Right lung (tissue), 10 donors: ENCODE results near the gene OR14K1. TPM values are rescaled to one million over a fixed set of nuclear protein-coding genes. Genes with fewer than 3 reads are reported as not detected.
"Not testable (repeated sequence)": the region's sequence is repeated elsewhere in the genome, so short reads cannot be mapped to it uniquely, and the experiment has no call there.

Source experiments
- DNase-seq, 2 donors: peaks; one replicate each; pipeline ENCODE4 v3.0.0-alpha.2; 2013
- long read RNA-seq, 8 donors: transcript quantifications; one replicate each; lab custom pipeline, GENCODE V29; 2026
- polyA plus RNA-seq, 5 donors: library from polyadenylated mRNA; unstranded; fragments of 120-200 nt; gene quantifications; one replicate each; pipeline versions ENCODE4 v1.2.1 to v1.2.3, GENCODE V29; 2013; ENCODE audit warnings: inconsistent platforms in 1 of 5, low replicate concordance in 1 of 5; ENCODE audit not compliant: insufficient read length in 5 of 5, insufficient read depth in 1 of 5

OR14K1 gene, protein sequence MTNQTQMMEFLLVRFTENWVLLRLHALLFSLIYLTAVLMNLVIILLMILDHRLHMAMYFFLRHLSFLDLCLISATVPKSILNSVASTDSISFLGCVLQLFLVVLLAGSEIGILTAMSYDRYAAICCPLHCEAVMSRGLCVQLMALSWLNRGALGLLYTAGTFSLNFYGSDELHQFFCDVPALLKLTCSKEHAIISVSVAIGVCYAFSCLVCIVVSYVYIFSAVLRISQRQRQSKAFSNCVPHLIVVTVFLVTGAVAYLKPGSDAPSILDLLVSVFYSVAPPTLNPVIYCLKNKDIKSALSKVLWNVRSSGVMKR
- polyA plus RNA-seq: not detected
- long read RNA-seq, donor 1: 0 reads
- long read RNA-seq, donor 2: 0 reads
- long read RNA-seq, donor 3: 0 reads
- long read RNA-seq, donor 4: 0 reads
- long read RNA-seq, donor 5: 0 reads
- long read RNA-seq, donor 6: 0 reads
- long read RNA-seq, donor 7: 0 reads
- long read RNA-seq, donor 8: 0 reads

DNA sequence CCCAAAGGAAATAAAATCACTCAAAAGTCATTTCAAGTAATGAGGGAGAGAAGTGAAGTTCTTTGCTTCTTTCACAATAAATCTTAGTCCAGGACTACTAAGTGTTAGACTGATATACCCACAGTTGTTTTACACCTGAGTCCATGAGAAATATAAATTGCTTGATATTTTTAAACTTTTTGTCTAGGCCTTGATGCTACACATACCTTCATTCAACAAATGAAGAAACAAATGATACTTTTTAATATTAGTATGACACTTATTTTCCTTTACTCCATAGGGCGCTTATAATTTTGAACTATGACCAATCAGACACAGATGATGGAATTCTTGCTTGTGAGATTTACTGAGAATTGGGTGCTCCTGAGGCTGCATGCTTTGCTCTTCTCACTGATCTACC lies at the start of gene OR14K1:
TSS of gene OR14K1 (plus strand) at position 301 of the 400 bp plus-strand sequence. CDS start at position 301, 0 bp downstream.
- no peak for DNase-seq

DNA sequence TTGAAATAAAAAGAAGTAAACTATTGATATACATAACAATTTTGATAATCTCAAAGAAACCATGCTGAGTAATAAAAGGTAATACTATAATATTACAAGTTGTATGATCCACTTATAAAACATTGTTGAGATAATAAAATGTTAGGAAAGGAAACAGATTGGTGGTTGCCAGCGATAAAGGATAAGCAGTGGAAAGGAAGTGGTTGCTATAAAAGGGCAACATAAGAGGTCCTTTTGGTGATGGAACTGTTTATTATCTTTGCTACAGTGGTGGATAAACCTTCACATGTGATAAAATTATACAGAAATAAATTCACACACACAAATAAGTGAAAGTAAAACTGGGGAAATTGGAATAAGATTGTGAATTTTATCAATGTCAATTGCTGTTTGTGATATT lies 37.1 kb upstream of the OR14K1 start:
- no peak for DNase-seq

DNA sequence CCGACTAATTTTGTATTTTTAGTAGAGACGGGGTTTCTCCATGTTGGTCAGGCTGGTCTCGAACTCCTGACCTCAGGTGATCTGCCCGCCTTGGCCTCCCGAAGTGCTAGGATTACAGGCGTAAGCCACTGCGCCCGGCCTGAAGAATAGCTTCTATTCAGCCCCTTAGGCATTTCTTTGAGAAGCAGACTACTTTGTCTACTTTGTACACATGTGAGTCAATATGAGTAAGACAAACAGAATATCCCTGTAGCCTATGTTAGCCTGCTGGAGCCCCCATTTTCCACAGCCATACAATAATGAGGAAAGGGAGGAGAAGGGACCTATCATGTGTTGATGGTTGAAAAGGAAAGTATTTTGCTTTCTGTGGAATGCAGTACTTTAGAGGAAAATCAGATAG lies 27.7 kb upstream of the OR14K1 start:
- DNase-seq: not testable (repeated sequence)

DNA sequence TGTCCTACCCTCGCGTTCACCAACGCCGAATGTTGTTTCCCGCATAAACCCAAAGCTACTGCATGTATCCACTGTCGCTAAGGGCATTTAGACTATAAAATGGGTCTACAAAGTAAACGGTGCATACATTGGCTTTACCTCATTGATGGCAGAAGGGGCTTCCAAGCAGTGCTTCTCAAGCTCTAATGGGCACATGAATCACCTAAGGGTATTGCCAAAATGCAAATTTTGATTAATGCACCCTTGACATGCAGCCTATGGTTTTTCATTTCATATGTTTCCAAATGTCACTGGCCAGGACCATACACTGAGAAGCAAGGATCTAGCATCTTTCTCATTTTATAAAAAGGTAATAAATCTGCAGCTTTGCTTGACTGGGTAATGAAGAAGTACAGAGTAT lies 24.7 kb upstream of the OR14K1 start:
- DNase-seq: no peak

DNA sequence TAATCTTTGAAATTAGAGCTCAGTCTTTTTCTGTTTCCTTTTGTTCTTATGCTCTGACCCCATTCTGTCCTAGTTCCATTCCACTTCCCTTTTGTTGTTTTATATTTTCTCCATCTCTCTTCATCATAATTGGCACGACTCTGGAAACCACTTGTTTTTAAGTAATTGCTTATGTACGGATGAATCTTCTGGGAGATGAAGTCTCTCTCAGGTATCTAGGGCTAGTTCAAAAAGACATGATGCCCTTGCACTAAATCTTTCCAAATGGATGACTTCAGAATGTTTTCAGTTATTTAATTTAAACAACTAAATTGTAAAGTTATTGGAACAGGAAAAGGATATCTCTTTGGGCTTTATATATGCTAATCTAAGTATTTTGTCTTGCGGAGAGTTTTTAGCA lies 21.9 kb upstream of the OR14K1 start, which contains the start of gene OR6F1:
TSS of gene OR6F1 (minus strand) at position 101 of the 400 bp plus-strand sequence. CDS start 3,891 bp downstream, outside the sequence.
- no peak for DNase-seq

DNA sequence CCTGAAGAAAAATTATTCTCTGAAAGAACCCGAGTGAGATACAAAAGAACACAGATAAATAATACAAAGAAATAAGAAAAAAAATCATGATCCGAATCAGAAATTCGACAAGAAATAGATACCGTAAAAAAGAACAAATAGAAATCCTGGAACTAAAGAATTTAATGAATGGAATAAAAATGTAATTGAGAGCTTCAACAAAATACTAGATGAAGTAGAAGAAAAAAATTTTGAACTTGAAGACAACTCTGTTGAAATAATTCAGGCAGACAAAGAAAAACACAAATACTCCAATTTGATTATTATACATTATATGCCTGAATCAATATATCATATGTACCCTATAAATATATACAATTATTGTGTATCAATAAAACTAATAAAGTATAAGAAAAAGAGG lies 17.2 kb upstream of the OR14K1 start:
- DNase-seq: no peak

DNA sequence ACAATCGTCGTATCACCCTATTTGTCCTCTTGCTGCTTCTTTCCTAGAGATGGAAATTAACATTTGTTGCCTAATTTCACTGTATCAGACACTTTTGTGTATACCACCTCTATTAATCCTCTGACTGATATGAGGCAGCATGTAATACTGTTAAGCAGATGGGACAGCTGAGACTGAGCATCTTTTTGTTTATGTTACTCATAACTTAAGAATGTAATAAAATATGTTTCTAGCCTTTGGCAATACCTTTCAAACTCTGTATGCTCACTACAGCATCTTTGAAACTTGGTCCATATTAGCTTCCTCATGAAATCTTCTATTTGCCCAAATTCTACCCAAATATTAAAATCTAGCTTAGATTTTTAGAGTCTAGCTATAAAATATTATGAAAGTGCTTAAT lies 2.3 kb downstream of the OR14K1 start:
- DNase-seq: no peak

DNA sequence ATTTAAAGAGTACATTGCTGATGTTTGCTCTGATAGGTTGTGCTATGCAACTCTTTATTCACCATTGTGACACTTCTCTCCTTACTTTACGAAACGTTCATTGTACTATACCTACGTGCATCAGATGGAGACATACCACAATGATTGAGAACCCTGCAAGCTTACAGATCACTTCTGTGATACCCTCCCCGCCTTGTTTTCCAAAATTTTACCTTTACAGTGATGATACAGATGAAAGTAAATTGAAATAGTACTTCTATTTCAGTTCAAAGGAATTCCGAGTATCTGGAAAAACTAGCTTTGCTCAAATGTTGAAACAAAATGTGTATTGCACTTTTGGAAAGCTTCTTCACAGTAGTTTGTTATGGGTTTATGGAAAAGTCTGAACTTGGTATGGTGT lies 3.3 kb downstream of the OR14K1 start:
- DNase-seq: no peak

DNA sequence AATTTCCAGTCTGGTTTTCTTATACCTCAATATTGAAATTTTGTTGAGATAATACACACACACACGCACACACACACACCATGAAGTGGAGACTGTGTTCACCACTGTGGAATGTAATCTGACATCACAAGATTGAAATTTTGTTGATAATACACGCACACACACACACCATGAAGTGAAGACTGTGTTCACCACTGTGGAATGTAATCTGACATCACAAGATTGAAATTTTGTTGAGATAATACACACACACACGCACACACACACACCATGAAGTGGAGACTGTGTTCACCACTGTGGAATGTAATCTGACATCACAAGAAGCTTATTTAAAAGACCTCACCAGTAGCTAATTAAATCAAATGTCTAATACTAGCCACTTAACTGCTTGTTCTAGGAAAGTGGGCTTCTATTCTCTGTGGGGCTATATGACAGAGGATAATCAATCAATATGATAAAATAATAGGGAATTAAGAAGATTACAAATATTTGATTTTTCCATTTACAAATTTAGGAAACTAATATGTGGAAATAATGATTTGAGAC lies 3.9 kb downstream of the OR14K1 start:
- not testable (repeated sequence) for DNase-seq

DNA sequence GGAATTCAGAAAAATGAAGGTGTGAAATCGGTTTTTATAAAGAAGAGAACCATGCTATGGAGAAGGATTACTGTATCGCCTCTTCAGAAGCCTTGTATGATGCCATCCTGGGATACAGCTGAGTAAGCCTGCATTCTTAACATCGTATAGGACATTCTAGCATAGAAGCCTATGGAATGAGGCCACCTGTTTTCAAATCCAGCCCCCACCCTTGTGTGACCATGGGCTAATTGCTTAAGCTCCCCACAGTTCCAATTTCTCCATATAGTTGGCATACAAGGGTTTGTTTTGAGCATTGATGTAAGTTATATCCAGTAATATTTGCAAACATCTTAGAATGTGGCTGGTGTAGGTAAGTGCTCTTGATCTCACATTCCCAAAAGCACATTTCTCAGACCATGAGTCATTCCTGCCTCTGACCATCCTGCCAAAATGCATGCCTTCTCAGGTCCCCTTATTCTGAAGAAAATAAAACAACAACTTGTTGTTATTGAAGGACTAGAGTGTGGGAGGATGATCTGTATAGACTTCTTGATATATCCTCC lies 8.0 kb downstream of the OR14K1 start:
- no peak for DNase-seq

DNA sequence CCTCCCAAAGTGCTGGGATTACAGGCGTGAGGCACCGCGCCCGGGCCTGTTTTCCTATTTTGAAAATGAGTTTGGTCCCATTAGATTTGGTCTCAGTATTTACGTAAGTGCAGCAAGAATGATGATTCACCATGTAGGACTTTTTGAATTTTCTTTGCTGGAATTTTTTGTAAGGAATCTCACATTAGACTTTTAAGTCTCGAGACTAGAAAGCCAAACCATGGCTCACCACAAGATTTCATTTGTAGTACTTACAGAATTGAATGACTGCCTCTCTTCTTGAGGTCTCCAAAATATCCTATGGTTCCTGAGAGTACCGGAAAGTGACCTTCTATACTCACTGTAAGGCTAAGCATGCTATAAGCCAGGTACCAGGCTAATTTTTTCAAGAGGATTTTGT lies 9.2 kb downstream of the OR14K1 start:
- no peak for DNase-seq

DNA sequence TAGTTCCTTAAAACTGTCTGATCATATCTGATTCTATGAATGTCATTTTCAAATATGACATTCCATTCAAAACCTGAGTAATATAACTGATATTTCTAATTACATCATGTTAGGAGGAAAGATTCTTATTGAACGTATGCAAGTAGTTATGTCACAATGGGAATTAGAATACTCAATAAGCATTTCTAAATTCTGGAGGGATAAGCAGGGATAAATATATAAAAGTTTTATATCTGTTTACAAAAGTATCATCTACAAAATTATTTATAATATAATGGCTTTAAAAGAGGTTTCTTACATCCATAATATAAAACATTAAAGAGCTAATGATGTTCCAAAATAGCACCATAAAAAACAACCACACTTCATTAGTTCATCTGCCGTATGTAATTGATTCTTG lies 9.6 kb downstream of the OR14K1 start, which contains the start of gene OR14A2:
TSS of gene OR14A2 (minus strand) at position 101 of the 400 bp plus-strand sequence.
- no peak for DNase-seq

DNA sequence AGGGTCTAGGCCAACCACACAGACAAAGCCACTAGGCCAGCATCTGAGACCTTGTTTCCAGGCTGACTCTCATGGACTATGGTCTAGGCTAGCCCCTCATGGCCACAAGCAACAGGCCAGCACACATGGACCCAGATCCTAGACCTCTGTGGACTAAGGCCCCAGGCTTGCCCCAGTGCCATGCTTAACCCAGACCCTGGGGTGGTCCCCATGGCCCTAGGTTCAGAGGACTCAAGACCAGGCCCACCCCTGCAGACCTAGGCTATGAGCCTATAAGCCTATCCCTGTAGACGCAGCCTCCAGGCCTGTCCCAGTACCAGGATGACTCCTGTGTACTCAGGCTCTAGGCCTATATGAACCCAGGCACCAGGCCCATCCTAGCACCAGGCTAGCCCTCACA lies 11.5 kb downstream of the OR14K1 start:
- DNase-seq: no peak

DNA sequence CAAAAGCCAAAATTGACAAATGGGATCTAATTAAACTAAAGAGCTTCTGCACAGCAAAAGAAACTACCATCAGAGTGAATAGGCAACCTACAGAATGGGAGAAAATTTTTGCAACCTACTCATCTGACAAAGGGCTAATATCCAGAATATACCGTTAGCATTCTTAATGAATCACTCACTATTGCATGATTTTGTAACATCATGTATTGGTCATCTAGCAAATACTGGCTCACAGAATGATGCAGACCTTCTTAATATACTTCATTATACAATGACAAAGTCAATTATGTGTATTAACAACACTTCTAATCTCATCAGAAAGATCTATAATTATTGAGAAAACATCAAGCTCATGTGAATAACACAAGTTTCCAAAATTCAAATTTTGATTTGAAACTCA lies 15.9 kb downstream of the OR14K1 start:
- not testable (repeated sequence) for DNase-seq

DNA sequence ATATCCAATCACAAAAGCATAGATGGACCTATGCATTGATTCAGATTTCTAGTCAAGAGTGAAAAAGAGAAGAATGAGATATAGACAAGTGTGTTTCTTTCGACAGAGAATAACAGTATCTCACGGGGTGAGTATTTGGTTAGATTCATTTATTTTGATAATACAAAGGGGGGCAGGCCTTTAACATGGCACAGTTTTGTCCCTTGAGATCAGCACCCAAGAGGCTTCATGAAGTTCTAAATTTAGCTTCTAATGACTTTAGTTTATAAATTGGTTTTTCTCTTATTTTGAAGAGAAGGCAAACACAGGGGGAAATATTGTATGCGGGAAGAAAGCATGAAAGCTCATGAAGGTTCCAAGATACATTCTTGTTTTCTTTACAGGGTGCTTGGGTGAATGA lies 22.0 kb downstream of the OR14K1 start, which contains the start of gene OR1C1:
TSS of gene OR1C1 (minus strand) at position 101 of the 400 bp plus-strand sequence. CDS start 2,150 bp downstream, outside the sequence.
- DNase-seq: no peak

DNA sequence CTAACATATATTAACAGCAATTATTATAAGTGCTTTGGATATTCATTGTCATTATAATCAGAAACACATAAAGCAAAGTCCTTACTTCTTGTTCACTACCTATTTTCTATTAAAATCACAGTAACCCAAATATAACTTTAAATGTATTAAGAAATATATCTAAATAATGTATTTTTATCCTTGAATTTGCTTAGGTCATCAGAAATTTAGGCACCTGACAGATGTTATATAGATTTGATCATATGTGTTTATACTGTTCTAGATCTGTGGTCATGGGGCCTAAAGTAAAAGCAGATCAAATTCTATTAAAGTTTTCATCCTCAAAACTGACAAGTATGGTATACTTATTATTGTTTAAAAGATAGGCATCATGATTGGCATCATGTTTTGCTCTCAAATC lies 31.2 kb downstream of the OR14K1 start:
- DNase-seq: no peak

Other genes with a start within 250 kb of the OR14K1 start
- under 1 TPM in 4 of 5 donors, not detected in 1; 0.01 to 0.08 (median 0.06) TPM for gene OR2C3, start 202.2 kb upstream of the OR14K1 start, polyA plus RNA-seq
- gene GCSAML, start 189.5 kb upstream of the OR14K1 start, polyA plus RNA-seq: under 1 TPM; 0.09 to 0.81 (median 0.27) TPM
- not detected for gene OR2G2, start 150.3 kb upstream of the OR14K1 start, polyA plus RNA-seq
- gene OR2G3, start 133.0 kb upstream of the OR14K1 start, polyA plus RNA-seq: not detected
- gene OR13G1, start 58.9 kb upstream of the OR14K1 start, polyA plus RNA-seq: not detected
- not detected for gene OR6F1, start 22.0 kb upstream of the OR14K1 start, polyA plus RNA-seq
- not detected for gene OR14A2, start 9.5 kb downstream of the OR14K1 start, polyA plus RNA-seq
- not detected for gene OR1C1, start 21.9 kb downstream of the OR14K1 start, polyA plus RNA-seq
- not detected for gene OR14A16, start 85.5 kb downstream of the OR14K1 start, polyA plus RNA-seq
- gene OR11L1, start 103.3 kb downstream of the OR14K1 start, polyA plus RNA-seq: not detected
- 1 to 10 TPM; 2.2 to 5.1 (median 2.6) TPM for gene TRIM58, start 118.6 kb downstream of the OR14K1 start, polyA plus RNA-seq
- under 1 TPM; 0.28 to 0.82 (median 0.67) TPM for gene OR2W3, start 157.0 kb downstream of the OR14K1 start, polyA plus RNA-seq
- gene OR2T8, start 181.6 kb downstream of the OR14K1 start, polyA plus RNA-seq: not detected
- not detected for gene OR2AJ1, start 186.3 kb downstream of the OR14K1 start, polyA plus RNA-seq
- gene OR2L8, start 210.2 kb downstream of the OR14K1 start, polyA plus RNA-seq: not detected
- not detected for gene OR2AK2, start 226.6 kb downstream of the OR14K1 start, polyA plus RNA-seq